ENCODE measurements around the gene CNMD.
"Not testable (repeated sequence)": the region's sequence is repeated elsewhere in the genome, so short reads cannot be mapped to it uniquely, and the experiment has no call there.

Gene CNMD

DNA sequence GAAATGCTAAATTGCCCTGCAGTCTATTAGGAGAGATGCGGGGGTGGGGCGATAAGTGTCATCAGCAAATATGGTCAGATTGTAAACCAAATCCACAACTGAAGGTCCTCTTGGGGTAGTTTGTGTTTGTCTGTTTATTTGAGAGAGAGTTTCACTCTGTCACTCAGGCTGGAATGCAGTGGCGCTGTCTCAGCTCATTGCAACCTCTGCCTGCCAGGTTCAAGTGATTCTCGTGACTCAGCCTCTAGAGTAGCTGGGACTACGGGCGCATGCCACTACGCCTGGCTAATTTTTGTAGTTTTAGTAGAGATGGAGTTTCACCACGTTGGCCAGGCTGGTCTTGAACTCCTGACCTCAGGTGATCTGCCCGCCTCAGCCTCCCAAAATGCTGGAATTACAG is 53.8 kb downstream of the CNMD start:
- not testable (repeated sequence) for H3K4me1 Mint-ChIP-seq (ENCODE audit: low read depth); H3K9me3 Mint-ChIP-seq; H3K27me3 Mint-ChIP-seq; H3K27ac Mint-ChIP-seq; H3K4me3 Mint-ChIP-seq
- H3K36me3 Mint-ChIP-seq (ENCODE audit: low read depth), result peaks cover 78% of the 10 kb centered on the region

DNA sequence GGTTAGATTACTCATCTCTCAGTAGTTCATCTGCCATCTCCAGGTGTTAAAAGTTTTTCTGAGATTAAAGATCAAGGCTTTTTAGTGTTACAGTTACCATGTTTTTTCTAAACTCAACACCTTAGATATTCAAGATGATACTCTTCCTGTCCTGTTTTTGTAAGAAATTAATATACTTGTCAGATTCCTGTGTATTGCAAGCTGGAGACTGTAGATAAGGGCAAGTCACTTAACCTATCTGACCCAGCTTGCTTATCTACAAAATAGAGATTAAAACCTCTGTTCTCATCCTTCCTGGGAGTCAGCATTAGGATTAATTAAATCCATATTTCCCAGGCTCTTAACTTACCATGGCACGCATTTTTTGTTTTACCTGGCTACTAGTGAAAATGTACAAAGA is 61.8 kb downstream of the CNMD start:
- peaks cover 59% of the 10 kb centered on the region for H3K36me3 Mint-ChIP-seq (ENCODE audit: low read depth)

DNA sequence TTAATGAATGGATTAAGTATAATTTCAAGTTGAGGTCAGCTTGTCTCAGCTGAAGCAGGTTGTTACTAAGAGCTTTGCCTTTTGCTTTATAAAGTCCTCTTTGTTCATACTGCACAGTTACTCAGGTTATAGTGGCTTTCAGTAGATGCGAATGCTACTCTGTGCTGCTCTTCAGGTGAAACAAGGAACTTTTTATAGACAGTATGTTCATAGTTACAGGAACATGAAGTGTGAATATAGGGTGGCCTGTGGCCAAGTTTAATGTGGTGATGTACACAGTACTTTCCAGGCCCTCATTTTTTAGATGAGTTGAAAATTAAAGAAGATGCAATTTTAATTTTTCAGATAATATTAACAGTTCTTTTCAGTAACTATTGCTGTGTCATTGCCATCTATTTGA is 66.2 kb downstream of the CNMD start:
- Mint-ChIP-seq H3K4me3 (no peak overlapping the region), H3K36me3 (ENCODE audit: low read depth) (peaks cover 57% of the 10 kb centered on the region), H3K27ac (no peak overlapping the region), H3K27me3 (no peaks in the 10 kb centered on the region), H3K9me3 (no peaks in the 10 kb centered on the region), H3K4me1 (ENCODE audit: low read depth) (peaks cover 8% of the 10 kb centered on the region)

More for the DNA sequence above, 61.8 kb downstream of the CNMD start:
- Mint-ChIP-seq H3K9me3 (no peaks in the 10 kb centered on the region), H3K4me1 (ENCODE audit: low read depth) (peaks cover 8% of the 10 kb centered on the region), H3K4me3 (no peak overlapping the region), H3K27me3 (no peaks in the 10 kb centered on the region), H3K27ac (no peak overlapping the region)

GRCh38 chr13:52670726-52671125 is 68.9 kb downstream of the CNMD start:
- H3K36me3 Mint-ChIP-seq (ENCODE audit: low read depth), result peaks cover 54% of the 10 kb centered on the region
- no peak overlapping the region for H3K4me3 Mint-ChIP-seq

GRCh38 chr13:52669677-52670076 is 69.9 kb downstream of the CNMD start:
- Mint-ChIP-seq H3K4me1 (ENCODE audit: low read depth) (peaks cover 4% of the 10 kb centered on the region), H3K36me3 (ENCODE audit: low read depth) (peaks cover 59% of the 10 kb centered on the region), H3K9me3 (no peaks in the 10 kb centered on the region), H3K27me3 (no peaks in the 10 kb centered on the region), H3K27ac (no peak overlapping the region), H3K4me3 (no peak overlapping the region)

More at GRCh38 chr13:52670726-52671125, 68.9 kb downstream of the CNMD start:
- H3K27ac Mint-ChIP-seq, result no peak overlapping the region
- H3K9me3 Mint-ChIP-seq, result no peaks in the 10 kb centered on the region
- H3K27me3 Mint-ChIP-seq, result no peaks in the 10 kb centered on the region
- H3K4me1 Mint-ChIP-seq (ENCODE audit: low read depth), result peaks cover 8% of the 10 kb centered on the region

DNA sequence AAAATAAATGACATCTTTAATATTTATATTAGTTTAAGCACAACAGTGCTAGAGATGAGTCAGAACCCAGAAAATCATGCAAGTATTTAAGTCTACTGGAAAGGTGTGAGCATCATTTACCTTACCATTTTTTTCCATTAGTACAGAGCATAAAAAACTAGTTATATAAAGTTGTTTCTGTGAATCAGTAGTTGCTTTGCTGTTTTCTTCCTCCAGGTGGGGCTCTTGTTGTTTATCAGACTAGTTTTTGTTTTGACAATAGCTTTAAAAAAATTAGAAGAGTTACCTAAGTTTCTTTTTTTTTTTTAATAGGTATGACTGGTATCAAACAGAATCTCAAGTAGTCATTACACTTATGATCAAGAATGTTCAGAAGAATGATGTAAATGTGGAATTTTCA is 74.3 kb downstream of the CNMD start:
- Mint-ChIP-seq H3K4me1 (ENCODE audit: low read depth) (no peaks in the 10 kb centered on the region), H3K27me3 (no peaks in the 10 kb centered on the region), H3K9me3 (no peaks in the 10 kb centered on the region), H3K36me3 (ENCODE audit: low read depth) (peaks cover 80% of the 10 kb centered on the region), H3K4me3 (no peak overlapping the region), H3K27ac (no peak overlapping the region)

- Mint-ChIP-seq H3K27me3 (no peaks in the 10 kb centered on the region), H3K4me1 (ENCODE audit: low read depth) (peaks cover 3% of the 10 kb centered on the region), H3K4me3 (no peak overlapping the region), H3K27ac (no peak overlapping the region), H3K9me3 (no peaks in the 10 kb centered on the region), H3K36me3 (ENCODE audit: low read depth) (peaks cover 80% of the 10 kb centered on the region)
Observed at GRCh38 chr13:52664272-52664671, 75.3 kb downstream of the CNMD start.

DNA sequence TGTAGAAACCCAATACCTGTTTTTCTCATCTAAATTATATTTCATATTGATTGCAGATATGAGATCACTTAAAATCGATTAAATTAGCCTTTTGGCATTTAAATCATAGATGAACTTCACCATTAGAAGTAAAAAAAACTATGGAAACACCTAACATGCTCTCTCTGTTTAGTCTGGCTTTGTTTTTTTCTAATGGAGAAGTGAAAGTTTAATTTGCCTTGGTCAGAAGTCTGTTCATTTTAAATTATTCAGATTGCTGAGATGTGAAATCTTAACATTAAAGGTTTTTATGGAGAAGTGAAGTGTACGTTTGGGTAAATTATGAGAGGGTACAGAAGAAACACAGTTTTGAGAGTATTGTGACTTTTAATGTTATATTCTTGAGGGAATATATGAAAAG is 80.3 kb downstream of the CNMD start:
- Mint-ChIP-seq H3K36me3 (ENCODE audit: low read depth) (peaks cover 48% of the 10 kb centered on the region), H3K4me3 (no peak overlapping the region), H3K4me1 (ENCODE audit: low read depth) (peaks cover 4% of the 10 kb centered on the region), H3K9me3 (no peaks in the 10 kb centered on the region), H3K27ac (no peak overlapping the region), H3K27me3 (no peaks in the 10 kb centered on the region)

Data from stimulated activated naive CD8-positive, alpha-beta T cell treated with anti-CD3 and anti-CD28 coated beads, Interleukin-15, Interleukin-2, amounts not matched to agents 100 ng/mL and 50 ng/mL, for 24 hours (primary cell).